Iris pigment epithelial cell (primary cell): Measurements from ENCODE around the gene RARB.

Source experiments
- DNase-seq: peaks from one replicate; pipeline ENCODE4 v3.0.0-alpha.2; 2011; ENCODE audit warnings: low read depth

Gene RARB

GRCh38 chr3:25578059-25578458 is 150.0 kb downstream of the RARB start:
- DNase-seq: no peak

- no peak for DNase-seq
Observed at GRCh38 chr3:25580534-25580933, 152.5 kb downstream of the RARB start.

GRCh38 chr3:25581335-25581734 is 153.3 kb downstream of the RARB start:
- DNase-seq: no peak

GRCh38 chr3:25581823-25582222 is 153.8 kb downstream of the RARB start:
- no peak for DNase-seq

- DNase-seq: peak; percentile 93
Observed at GRCh38 chr3:25582242-25582641, 154.2 kb downstream of the RARB start.

GRCh38 chr3:25583343-25583742 is 155.3 kb downstream of the RARB start:
- DNase-seq: no peak

- no peak for DNase-seq
Observed at GRCh38 chr3:25584011-25584789, 156.1 kb downstream of the RARB start.

GRCh38 chr3:25585361-25586166 is 157.5 kb downstream of the RARB start:
- DNase-seq: no peak

- no peak for DNase-seq
Observed at GRCh38 chr3:25586167-25586505, 158.1 kb downstream of the RARB start.

- DNase-seq: no peak
Observed at GRCh38 chr3:25586553-25586952, 158.5 kb downstream of the RARB start.

- DNase-seq: peak; percentile 44
Observed at GRCh38 chr3:25587094-25587493, 159.0 kb downstream of the RARB start.

- DNase-seq: peak; percentile 77
Observed at GRCh38 chr3:25587526-25587925, 159.5 kb downstream of the RARB start.

- no peak for DNase-seq
Observed at GRCh38 chr3:25587975-25588374, 159.9 kb downstream of the RARB start.

- DNase-seq: no peak
Observed at GRCh38 chr3:25588441-25589103, 160.5 kb downstream of the RARB start.

GRCh38 chr3:25589104-25589782 is 161.2 kb downstream of the RARB start:
- peak; percentile 33 for DNase-seq

- peak; percentile 70 for DNase-seq
Observed at GRCh38 chr3:25589783-25590258, 161.8 kb downstream of the RARB start.

GRCh38 chr3:25592510-25592968 is 164.5 kb downstream of the RARB start:
- peak; percentile 95 for DNase-seq

- DNase-seq: no peak
Observed at GRCh38 chr3:25593001-25593400, 164.9 kb downstream of the RARB start.

GRCh38 chr3:25594007-25594502 is 166.0 kb downstream of the RARB start:
- peak; percentile 82 for DNase-seq

GRCh38 chr3:25597535-25598101 is 169.6 kb downstream of the RARB start:
- DNase-seq: no peak

GRCh38 chr3:25603703-25604102 is 175.6 kb downstream of the RARB start:
- peak; percentile 39 for DNase-seq
